Measurements from ENCODE around the gene BAHCC1. TPM values are rescaled to one million over a fixed set of nuclear protein-coding genes. Genes with fewer than 3 reads are reported as not detected.

Gene BAHCC1
- total and polyA plus RNA-seq, 9 of the 15 experiments (the other 6 are each of a cell fraction or from before 2014, with no cell fraction given) = 0.14 to 26.9 (median 5.0) TPM

DNA sequence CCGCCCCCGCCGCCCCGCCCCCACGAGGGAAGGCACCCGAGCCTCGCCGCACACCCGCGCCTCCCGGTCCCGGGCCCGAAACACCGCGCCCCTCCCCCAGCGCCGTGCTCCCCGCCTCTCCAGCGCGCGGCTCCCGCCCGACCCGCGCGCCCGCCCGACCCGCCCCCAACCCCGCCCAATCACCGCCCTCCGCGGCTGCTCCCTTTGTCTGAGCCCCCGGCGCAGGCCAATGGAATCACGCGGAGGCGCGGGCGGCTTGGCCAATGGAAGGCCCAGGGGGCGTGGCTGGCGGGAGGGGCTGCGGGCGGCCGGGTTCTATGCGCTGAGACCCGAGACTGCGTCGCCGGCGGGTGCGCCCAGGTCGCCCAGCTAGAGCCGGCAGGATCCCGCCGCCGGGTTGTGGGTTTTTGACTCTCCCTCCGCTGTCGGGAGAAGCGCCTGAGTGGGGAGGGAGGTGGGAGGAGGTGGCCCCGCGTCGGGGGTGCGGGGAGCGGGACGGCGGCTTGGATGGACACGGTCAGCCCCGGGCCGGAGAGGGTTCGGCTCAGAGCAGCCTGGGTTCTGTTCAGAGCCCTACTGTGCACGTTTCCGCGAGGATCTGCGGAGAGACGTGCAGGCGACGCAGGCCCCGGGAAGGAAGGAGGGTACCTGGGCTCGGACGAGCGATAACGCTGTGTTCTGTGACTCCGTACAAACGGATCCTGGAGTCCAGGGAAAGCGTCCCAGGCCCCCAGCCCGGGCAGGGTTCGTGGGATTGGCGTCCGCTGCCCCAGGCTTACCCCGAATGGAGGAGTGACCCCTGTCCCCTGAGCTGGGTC lies 49.0 kb upstream of the BAHCC1 start (continued):
- no peak for TF ChIP-seq PPARD (CRISPR knock-in tag; IDR thresholded peaks at IDR 0.05)
- no peak for TF ChIP-seq NELFE (IDR thresholded peaks at IDR 0.05; ENCODE audit: insufficient read depth, insufficient read length)
- no peak for TF ChIP-seq SMARCA4 (IDR thresholded peaks at IDR 0.05)
- TF ChIP-seq, protein P1, sequence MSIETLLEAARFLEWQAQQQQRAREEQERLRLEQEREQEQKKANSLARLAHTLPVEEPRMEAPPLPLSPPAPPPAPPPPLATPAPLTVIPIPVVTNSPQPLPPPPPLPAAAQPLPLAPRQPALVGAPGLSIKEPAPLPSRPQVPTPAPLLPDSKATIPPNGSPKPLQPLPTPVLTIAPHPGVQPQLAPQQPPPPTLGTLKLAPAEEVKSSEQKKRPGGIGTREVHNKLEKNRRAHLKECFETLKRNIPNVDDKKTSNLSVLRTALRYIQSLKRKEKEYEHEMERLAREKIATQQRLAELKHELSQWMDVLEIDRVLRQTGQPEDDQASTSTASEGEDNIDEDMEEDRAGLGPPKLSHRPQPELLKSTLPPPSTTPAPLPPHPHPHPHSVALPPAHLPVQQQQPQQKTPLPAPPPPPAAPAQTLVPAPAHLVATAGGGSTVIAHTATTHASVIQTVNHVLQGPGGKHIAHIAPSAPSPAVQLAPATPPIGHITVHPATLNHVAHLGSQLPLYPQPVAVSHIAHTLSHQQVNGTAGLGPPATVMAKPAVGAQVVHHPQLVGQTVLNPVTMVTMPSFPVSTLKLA (conservative IDR thresholded peaks at IDR 0.05) = peak in 1 of 2 experiments; percentile 11; a peak in 1 of 4 replicates
- TF ChIP-seq ZBTB17 (CRISPR knock-in tag; IDR thresholded peaks at IDR 0.05) = no peak
- TF ChIP-seq KHSRP (IDR thresholded peaks at IDR 0.05) = no peak
- TF ChIP-seq TAF9B (IDR thresholded peaks at IDR 0.05; ENCODE audit: partially characterized antibody) = no peak
- no peak for TF ChIP-seq ZBTB33 (CRISPR knock-in tag; IDR thresholded peaks at IDR 0.05)
- TF ChIP-seq KLF16 (IDR thresholded peaks at IDR 0.05) = no peak
- TF ChIP-seq HMGN3 (IDR thresholded peaks at IDR 0.05; ENCODE audit: borderline replicate concordance, extremely low read depth, insufficient read length, low read depth, low read length) = peak; percentile 77
- TF ChIP-seq RB1 (IDR thresholded peaks at IDR 0.05; ENCODE audit: low read depth) = peak; percentile 53; the same call in 1 of the 2 replicates
- TF ChIP-seq CREB3L1 (IDR thresholded peaks at IDR 0.05; ENCODE audit: borderline replicate concordance, low read depth) = 0 out of 2 replicates have a peak, but pooled peaks have one; percentile 16
- no peak for TF ChIP-seq PHB2 (IDR thresholded peaks at IDR 0.05; ENCODE audit: low read depth)
- peak; percentile 29; the same call in 1 of the 2 replicates for TF ChIP-seq MYC (IDR thresholded peaks at IDR 0.05; ENCODE audit: low read depth, low read length)
- peak; percentile 72; the same call in 1 of the 2 replicates for TF ChIP-seq MYC (CRISPR knock-in tag; IDR thresholded peaks at IDR 0.05; ENCODE audit: borderline replicate concordance, low read depth)
- no peak for TF ChIP-seq ZNF274 (IDR thresholded peaks at IDR 0.05; ENCODE audit: borderline replicate concordance, low read depth, low read length)
- no peak for TF ChIP-seq U2AF2 (optimal IDR thresholded peaks at IDR 0.05; ENCODE audit: low read depth, low read length)
- peak; percentile 87 for TF ChIP-seq RBFOX2 (IDR thresholded peaks at IDR 0.05; ENCODE audit: low read depth, low read length)
- TF ChIP-seq SMAD1 (IDR thresholded peaks at IDR 0.05; ENCODE audit: low read depth, low read length, partially characterized antibody) = peak; percentile 64
- peak; percentile 89 for TF ChIP-seq CREM (IDR thresholded peaks at IDR 0.05; ENCODE audit: low read depth)
- TF ChIP-seq CAMTA2 (CRISPR knock-in tag; conservative IDR thresholded peaks at IDR 0.05) = no peak
